Liver (tissue), 3 donors: ENCODE results near the gene SPEN.

ENCODE experiments used
- EGR1 ChIP-seq, 2 donors: IDR thresholded peaks; 2 replicates each; pipeline ENCODE4 v1.6.1; 2016 to 2018; ENCODE audit warnings: antibody characterized with exemption in 2 of 2, low read depth in 2 of 2
- GABPA ChIP-seq, 2 donors: IDR thresholded peaks in 1 of 2; conservative IDR thresholded peaks in 1 of 2; 2 replicates each; pipeline ENCODE4 v1.6.1; 2016; ENCODE audit warnings: antibody characterized with exemption in 2 of 2, mild to moderate bottlenecking in 1 of 2, moderate library complexity in 1 of 2
- JUND ChIP-seq, 2 donors: IDR thresholded peaks; 2 replicates each; pipeline ENCODE4 v1.6.1; 2016; ENCODE audit warnings: antibody characterized with exemption in 2 of 2
- NR2F2 ChIP-seq: IDR thresholded peaks from 2 replicates; pipeline ENCODE4 v1.6.1; 2016; ENCODE audit warnings: antibody characterized with exemption
- RAD21 ChIP-seq, 2 donors: IDR thresholded peaks; 2 replicates each; pipeline ENCODE4 v1.6.1; 2016; ENCODE audit warnings: antibody characterized with exemption in 2 of 2, mild to moderate bottlenecking in 2 of 2
- RXRA ChIP-seq, 2 donors: IDR thresholded peaks; 2 replicates each; pipeline ENCODE4 v1.6.1; 2017 to 2018; ENCODE audit warnings: antibody characterized with exemption in 2 of 2, mild to moderate bottlenecking in 1 of 2
- TAF1 ChIP-seq: conservative IDR thresholded peaks from 2 replicates; pipeline ENCODE4 v1.6.1; 2016; ENCODE audit warnings: antibody characterized with exemption, mild to moderate bottlenecking
- YY1 ChIP-seq: IDR thresholded peaks from 2 replicates; pipeline ENCODE4 v1.6.1; 2016; ENCODE audit warnings: antibody characterized with exemption, mild to moderate bottlenecking
- TF ChIP-seq, protein P1 (sequence below): IDR thresholded peaks from 2 replicates; pipeline ENCODE4 v1.6.1; 2016; ENCODE audit warnings: antibody characterized with exemption
- TF ChIP-seq, protein P2 (sequence below): fragments of 150-350 bp; IDR thresholded peaks from 2 replicates; pipeline ENCODE4 v1.5.1; 2017; ENCODE audit warnings: improper control_type of control experiment, low read depth, low read length; ENCODE audit not compliant: missing input control
- TF ChIP-seq, protein P3 (sequence below): IDR thresholded peaks from 2 replicates; pipeline ENCODE4 v1.6.1; 2016; ENCODE audit warnings: antibody characterized with exemption, mild to moderate bottlenecking
- TF ChIP-seq, protein P4 (sequence below): IDR thresholded peaks from 2 replicates; pipeline ENCODE4 v1.6.1; 2016; ENCODE audit warnings: antibody characterized with exemption
- TF ChIP-seq, protein P5 (sequence below): IDR thresholded peaks from 2 replicates; pipeline ENCODE4 v1.6.1; 2016; ENCODE audit warnings: antibody characterized with exemption
- donor health status: healthy.
- donor health status: healthy.

DNA sequence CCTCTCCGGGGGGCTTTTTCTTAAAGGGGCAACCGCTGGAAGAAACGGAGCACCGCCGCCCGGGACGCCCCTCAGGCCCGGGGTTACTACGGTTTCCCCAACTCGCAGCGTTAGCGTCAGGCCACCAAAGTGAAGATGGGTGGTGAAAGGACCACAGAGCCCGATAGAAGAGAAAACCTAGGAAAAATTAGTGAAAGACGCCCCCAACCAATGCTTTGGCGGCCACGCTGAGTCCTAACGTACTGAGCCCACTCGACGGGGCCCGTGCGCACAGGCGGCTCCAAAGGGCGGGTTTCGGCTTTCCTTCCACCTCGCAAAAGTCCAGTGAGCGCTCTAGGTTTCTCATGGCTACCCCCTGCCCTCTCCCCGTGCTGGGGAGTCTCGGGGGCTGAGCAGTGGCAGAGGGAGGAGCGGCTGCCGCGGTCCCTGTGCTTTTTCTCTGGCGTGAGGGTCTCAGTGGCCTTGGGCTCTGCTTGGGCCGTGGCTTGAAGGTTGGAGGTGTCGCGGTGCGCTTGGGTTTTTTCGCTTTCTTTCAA lies 12.2 kb upstream of the SPEN start:
- TF ChIP-seq, protein P1, sequence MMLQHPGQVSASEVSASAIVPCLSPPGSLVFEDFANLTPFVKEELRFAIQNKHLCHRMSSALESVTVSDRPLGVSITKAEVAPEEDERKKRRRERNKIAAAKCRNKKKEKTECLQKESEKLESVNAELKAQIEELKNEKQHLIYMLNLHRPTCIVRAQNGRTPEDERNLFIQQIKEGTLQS, result no peak
- TF ChIP-seq, protein P2, sequence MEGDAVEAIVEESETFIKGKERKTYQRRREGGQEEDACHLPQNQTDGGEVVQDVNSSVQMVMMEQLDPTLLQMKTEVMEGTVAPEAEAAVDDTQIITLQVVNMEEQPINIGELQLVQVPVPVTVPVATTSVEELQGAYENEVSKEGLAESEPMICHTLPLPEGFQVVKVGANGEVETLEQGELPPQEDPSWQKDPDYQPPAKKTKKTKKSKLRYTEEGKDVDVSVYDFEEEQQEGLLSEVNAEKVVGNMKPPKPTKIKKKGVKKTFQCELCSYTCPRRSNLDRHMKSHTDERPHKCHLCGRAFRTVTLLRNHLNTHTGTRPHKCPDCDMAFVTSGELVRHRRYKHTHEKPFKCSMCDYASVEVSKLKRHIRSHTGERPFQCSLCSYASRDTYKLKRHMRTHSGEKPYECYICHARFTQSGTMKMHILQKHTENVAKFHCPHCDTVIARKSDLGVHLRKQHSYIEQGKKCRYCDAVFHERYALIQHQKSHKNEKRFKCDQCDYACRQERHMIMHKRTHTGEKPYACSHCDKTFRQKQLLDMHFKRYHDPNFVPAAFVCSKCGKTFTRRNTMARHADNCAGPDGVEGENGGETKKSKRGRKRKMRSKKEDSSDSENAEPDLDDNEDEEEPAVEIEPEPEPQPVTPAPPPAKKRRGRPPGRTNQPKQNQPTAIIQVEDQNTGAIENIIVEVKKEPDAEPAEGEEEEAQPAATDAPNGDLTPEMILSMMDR, result no peak
- TF ChIP-seq, protein P3, sequence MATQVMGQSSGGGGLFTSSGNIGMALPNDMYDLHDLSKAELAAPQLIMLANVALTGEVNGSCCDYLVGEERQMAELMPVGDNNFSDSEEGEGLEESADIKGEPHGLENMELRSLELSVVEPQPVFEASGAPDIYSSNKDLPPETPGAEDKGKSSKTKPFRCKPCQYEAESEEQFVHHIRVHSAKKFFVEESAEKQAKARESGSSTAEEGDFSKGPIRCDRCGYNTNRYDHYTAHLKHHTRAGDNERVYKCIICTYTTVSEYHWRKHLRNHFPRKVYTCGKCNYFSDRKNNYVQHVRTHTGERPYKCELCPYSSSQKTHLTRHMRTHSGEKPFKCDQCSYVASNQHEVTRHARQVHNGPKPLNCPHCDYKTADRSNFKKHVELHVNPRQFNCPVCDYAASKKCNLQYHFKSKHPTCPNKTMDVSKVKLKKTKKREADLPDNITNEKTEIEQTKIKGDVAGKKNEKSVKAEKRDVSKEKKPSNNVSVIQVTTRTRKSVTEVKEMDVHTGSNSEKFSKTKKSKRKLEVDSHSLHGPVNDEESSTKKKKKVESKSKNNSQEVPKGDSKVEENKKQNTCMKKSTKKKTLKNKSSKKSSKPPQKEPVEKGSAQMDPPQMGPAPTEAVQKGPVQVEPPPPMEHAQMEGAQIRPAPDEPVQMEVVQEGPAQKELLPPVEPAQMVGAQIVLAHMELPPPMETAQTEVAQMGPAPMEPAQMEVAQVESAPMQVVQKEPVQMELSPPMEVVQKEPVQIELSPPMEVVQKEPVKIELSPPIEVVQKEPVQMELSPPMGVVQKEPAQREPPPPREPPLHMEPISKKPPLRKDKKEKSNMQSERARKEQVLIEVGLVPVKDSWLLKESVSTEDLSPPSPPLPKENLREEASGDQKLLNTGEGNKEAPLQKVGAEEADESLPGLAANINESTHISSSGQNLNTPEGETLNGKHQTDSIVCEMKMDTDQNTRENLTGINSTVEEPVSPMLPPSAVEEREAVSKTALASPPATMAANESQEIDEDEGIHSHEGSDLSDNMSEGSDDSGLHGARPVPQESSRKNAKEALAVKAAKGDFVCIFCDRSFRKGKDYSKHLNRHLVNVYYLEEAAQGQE, result no peak
- TF ChIP-seq RXRA (IDR thresholded peaks at IDR 0.05) (no peak), GABPA (IDR thresholded peaks at IDR 0.05 in 1 of 2, conservative IDR thresholded peaks at IDR 0.05 in 1 of 2) (no peak), TAF1 (no peak), NR2F2 (no peak), JUND (IDR thresholded peaks at IDR 0.05) (no peak), EGR1 (IDR thresholded peaks at IDR 0.05; ENCODE audit: low read depth in 2 of 2) (no peak), RAD21 (IDR thresholded peaks at IDR 0.05) (no peak), YY1 (no peak)
- TF ChIP-seq, protein P4, sequence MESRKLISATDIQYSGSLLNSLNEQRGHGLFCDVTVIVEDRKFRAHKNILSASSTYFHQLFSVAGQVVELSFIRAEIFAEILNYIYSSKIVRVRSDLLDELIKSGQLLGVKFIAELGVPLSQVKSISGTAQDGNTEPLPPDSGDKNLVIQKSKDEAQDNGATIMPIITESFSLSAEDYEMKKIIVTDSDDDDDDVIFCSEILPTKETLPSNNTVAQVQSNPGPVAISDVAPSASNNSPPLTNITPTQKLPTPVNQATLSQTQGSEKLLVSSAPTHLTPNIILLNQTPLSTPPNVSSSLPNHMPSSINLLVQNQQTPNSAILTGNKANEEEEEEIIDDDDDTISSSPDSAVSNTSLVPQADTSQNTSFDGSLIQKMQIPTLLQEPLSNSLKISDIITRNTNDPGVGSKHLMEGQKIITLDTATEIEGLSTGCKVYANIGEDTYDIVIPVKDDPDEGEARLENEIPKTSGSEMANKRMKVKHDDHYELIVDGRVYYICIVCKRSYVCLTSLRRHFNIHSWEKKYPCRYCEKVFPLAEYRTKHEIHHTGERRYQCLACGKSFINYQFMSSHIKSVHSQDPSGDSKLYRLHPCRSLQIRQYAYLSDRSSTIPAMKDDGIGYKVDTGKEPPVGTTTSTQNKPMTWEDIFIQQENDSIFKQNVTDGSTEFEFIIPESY, result no peak
- TF ChIP-seq, protein P5, sequence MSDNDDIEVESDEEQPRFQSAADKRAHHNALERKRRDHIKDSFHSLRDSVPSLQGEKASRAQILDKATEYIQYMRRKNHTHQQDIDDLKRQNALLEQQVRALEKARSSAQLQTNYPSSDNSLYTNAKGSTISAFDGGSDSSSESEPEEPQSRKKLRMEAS, result no peak
